ENCODE results near the gene SLC39A6. TPM values are rescaled to one million over a fixed set of nuclear protein-coding genes. Genes with fewer than 3 reads are reported as not detected.

Gene SLC39A6
- total and polyA plus RNA-seq, 2 donors (not counting 3 experiments of a cell fraction or from before 2014, with no cell fraction given): 13.8 to 23.1 TPM

- Histone ChIP-seq H2AFZ (ENCODE audit: low read depth, low read length) (no peak overlapping the region), H3K79me2 (ENCODE audit: control insufficient read depth, insufficient read depth, low read length) (no peaks in the 10 kb centered on the region), H3K9ac (replicated peaks; ENCODE audit: extremely low read depth, insufficient read depth, low read length) (no peak overlapping the region), H3K4me2 (ENCODE audit: insufficient read depth, low read length) (no peak overlapping the region), H3K4me1 (ENCODE audit: control insufficient read depth, extremely low read depth, insufficient read depth, low read length) (no peaks in the 10 kb centered on the region), H3K9me1 (replicated peaks; ENCODE audit: control insufficient read depth, extremely low read depth, insufficient read depth, low read length) (no peaks in the 10 kb centered on the region), H3K27ac (ENCODE audit: insufficient read depth, low read depth, low read length) (no peak overlapping the region), H4K20me1 (replicated peaks; ENCODE audit: control insufficient read depth, extremely low read depth, insufficient read depth, low read length) (no peaks in the 10 kb centered on the region), H3K9me3 (replicated peaks; ENCODE audit: control insufficient read depth, insufficient read depth, low read length) (no peaks in the 10 kb centered on the region), H3K36me3 (ENCODE audit: control insufficient read depth in 2 of 2, extremely low read depth in 1 of 2, insufficient read depth in 2 of 2, low read length in 2 of 2) (no peaks in the 10 kb centered on the region), H3K4me3 (replicated peaks in 1 of 3; ENCODE audit: insufficient read depth in 1 of 3, low read depth in 1 of 3, low read length in 3 of 3) (no peak overlapping the region), H3K27me3 (ENCODE audit: control insufficient read depth in 2 of 2, insufficient read depth in 2 of 2, low read length in 2 of 2) (peaks cover 2 to 4% of the 10 kb centered on the region in 2 experiments)
- CTCF ChIA-PET: interaction anchor here (1.0 to 4.3 kb wide), 3 partner anchors 9 to 180 kb away, joined by 3 to 21 read pairs (median 6); no protein-coding TSS in a partner anchor
- FAIRE-seq (no peak), DNase-seq (ENCODE audit: low read depth, low spot score) (no peak)
- TF ChIP-seq GATA2 (IDR thresholded peaks at IDR 0.05; ENCODE audit: insufficient read depth, insufficient read length, low read depth, low read length) (no peak), CTCF (IDR thresholded peaks at IDR 0.05; ENCODE audit: extremely low read depth in 1 of 2, insufficient read depth in 1 of 2, low read depth in 1 of 2, low read length in 2 of 2) (no peak), POLR2AphosphoS5 (IDR thresholded peaks at IDR 0.05; ENCODE audit: insufficient read depth, low read depth, low read length) (no peak), FOS (IDR thresholded peaks at IDR 0.05; ENCODE audit: borderline replicate concordance, insufficient read depth, low read length) (no peak), POLR2A (IDR thresholded peaks at IDR 0.05; ENCODE audit: low read depth, low read length) (no peak), MYC (IDR thresholded peaks at IDR 0.05; ENCODE audit: low read depth, low read length) (no peak), JUN (IDR thresholded peaks at IDR 0.05; ENCODE audit: borderline replicate concordance, insufficient read depth, insufficient read length, low read depth) (no peak), EZH2 (IDR thresholded peaks at IDR 0.05; ENCODE audit: borderline replicate concordance, low read depth, low read length, severe bottlenecking) (no peak)
- TF ChIP-seq, protein P1, sequence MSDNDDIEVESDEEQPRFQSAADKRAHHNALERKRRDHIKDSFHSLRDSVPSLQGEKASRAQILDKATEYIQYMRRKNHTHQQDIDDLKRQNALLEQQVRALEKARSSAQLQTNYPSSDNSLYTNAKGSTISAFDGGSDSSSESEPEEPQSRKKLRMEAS (IDR thresholded peaks at IDR 0.05; ENCODE audit: insufficient read depth, insufficient read length): no peak
- intact Hi-C loops (cut with micrococcal nuclease) (no loop called here), dilution Hi-C loops (cut with MboI; ENCODE audit: extremely low pct_ligation_motif_present, low sequenced_read_pairs) (no loop called here)
- POLR2A ChIA-PET: no interaction called here
- no TSS peak for BruUV-seq (replicated peaks)
These were observed 24.4 kb downstream of the SLC39A6 start for GRCh38 chr18:36104749-36105148.
